GM12872 (cell line): ENCODE results near the gene FARSA.

ENCODE experiments used
- CTCF ChIP-seq: IDR thresholded peaks from 3 replicates; pipeline ENCODE4 v1.5.1; 2011; ENCODE audit warnings: low read depth, mild to moderate bottlenecking, low read length, moderate library complexity; ENCODE audit not compliant: insufficient read depth

FARSA gene

GRCh38 chr19:12880551-12881171 lies 52.9 kb downstream of the FARSA start:
- no peak for TF ChIP-seq CTCF

GRCh38 chr19:12875086-12875485 lies 58.4 kb downstream of the FARSA start:
- no peak for TF ChIP-seq CTCF

GRCh38 chr19:12873891-12874745 lies 59.4 kb downstream of the FARSA start:
- no peak for TF ChIP-seq CTCF

- no peak for TF ChIP-seq CTCF
Measured at GRCh38 chr19:12872941-12873890, 60.3 kb downstream of the FARSA start.
